HG03095 (cell line): ENCODE measurements around the gene CAMK2D.
"Not testable (repeated sequence)": the region's sequence is repeated elsewhere in the genome, so short reads cannot be mapped to it uniquely, and the experiment has no call there.

Experiments
- ATAC-seq: cut with Tn5 transposase; IDR thresholded peaks from one replicate; pipeline ENCODE4 v1.9.1; 2021; ENCODE audit warnings: moderate library complexity; ENCODE audit not compliant: unreplicated experiment

The CAMK2D gene

DNA sequence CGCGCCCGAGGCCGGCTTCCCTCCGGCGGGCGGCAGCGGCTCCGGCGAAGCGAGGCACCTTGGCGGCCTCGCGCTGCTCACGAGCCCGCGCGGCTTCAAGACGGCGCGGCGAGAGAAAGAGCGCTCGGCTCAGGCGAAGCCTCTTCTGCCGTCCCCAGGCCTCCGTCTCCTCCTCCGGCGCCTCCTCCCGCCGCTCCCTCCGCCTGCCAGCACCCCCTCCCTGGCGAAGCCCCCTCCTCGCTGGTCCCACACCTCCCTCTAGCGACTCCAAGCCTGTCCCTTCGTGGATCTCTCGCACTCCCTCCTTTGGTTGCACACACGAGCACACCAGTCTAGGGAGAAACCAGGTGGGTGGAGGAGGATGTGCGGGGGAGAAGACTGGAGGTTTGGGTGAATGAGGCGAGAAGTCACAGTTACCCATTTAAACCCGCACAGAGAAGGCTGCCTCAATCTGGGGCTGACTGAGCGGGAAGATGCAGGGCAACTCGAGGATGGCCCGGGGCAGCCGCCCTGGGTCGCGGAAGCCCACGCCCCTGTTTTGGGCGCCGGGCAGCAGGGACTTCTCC lies at the start of gene CAMK2D:
Gene CAMK2D (minus strand): TSS at position 119 of the 566 bp plus-strand sequence. CDS start 670 bp downstream, outside the sequence.
- peak; percentile 44 for ATAC-seq

DNA sequence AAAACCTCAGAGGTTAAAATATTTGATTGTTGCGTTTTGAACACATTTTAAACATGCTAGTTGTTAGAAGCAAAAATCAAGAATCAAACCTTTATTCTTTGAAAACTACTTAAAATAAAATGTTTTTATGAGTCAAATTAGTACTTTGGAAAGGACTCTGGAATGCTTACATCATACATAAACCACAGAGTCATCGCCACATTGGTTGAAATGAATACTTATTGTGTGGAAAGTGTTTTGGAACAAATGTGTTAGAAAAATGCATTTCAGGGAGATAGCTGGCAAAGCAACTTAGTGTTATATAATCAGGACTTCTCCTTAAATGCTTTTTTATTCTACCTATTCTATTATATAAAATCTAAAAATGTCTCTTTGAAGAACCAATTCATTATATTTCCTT lies 49.4 kb upstream of the CAMK2D start:
- ATAC-seq: no peak

DNA sequence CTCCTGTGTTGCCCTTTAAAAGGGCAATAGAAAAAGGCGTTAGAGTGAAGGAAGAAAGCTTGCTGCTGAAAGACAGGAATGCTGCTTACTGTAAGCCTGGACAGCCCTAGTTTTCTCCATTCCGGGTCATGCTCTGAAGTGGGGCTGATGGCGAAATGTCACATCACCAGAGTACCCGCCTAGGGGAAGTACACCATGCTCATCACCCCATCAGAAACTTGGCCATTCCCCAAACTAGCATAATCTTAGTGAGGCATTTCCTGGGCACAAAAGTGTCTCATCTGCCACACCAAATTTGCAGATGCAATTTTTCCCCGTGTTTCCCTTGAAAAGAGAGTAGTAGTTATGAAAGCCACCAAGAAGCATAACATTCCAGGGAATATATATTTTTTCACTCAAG lies 47.8 kb upstream of the CAMK2D start:
- ATAC-seq: no peak

DNA sequence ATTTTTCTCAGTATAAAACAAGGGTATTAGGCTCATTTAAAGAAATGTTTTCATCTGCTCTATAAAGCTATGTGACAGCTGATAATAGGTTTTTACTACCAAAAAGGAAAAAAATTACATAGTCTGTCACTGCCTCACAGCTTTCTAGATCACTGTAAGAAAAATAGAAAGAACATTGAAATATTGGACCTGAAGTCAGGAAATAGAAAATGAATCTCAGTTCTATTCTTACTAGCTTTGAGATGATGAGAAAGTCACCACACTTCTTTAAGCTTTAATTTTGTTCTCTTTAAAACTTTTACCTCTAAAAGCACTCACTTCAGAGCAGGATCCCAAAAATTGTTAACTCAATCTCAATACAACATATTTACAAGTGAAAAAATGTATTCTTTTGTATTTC lies 45.3 kb upstream of the CAMK2D start:
- ATAC-seq: no peak

DNA sequence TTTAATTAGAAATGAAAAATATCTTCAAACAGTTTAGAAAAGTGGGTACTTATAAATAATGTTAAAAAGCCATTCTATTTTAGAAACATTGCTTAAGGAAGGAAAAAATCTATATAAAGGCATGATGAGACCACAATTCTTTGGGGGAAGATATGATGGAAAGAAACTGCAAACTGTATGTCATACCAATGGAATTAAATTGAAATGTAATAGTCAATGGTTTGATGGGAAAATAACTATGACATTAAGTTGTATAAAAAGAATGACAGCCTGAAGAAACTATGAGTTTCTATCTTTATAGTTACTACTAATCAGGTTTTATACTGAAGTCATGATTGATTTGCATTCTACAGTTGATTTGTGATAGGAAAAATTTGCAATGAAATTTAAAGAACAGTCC lies 40.3 kb upstream of the CAMK2D start:
- ATAC-seq: no peak

DNA sequence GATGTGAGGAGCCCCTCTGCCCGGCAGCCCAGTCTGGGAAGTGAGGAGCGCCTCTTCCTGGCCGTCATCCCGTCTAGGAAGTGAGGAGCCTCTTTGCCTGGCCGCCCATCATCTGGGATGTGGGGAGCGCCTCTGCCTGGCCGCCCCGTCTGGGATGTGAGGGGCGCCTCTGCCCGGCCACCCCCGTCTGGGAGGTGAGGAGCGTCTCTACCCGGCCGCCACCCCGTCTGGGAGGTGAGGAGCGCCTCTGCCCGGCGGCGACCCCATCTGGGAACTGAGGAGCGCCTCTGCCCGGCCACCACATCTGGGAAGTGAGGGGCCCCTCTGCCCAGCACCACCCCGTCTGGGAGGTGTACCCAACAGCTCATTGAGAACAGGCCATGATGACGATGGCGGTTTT lies 34.8 kb upstream of the CAMK2D start:
- not testable (repeated sequence) for ATAC-seq

DNA sequence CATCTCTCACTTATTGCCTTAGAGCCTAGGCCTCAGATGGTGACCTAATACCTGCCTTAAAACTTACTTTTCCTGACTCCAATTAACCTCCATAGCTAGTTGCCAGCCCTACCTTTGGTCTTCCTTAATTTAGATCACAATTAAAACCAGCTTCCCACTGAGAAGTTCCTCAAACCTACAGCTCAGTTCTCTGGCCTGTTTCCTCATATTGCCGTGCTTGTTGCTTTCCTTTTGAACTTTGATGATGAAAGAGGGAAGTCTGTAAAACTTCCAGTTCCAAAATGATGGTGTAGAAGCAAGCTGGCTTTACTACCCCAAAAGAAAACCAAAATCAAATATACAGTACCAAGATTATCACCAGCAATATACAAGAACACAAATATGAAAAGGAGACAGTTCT lies 28.9 kb upstream of the CAMK2D start:
- ATAC-seq: no peak

DNA sequence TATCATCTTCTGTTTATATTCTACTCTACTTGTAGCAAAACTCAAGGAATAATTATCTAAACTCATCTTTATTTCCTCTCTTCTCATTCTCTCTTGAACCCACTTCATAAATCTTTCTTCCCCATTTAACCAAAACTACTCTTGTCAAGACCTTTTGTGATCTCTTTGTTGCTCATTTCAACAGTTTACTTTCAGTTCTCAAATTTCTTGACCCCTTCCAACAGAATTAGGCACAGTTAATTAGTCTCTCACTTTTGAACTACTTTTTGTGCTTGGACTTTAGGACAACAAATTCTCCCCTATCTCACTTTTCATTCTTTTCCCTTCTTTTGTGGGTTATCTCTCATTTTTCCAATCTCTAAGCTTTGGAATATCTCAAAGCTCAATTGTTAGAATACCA lies 27.4 kb upstream of the CAMK2D start:
- no peak for ATAC-seq

DNA sequence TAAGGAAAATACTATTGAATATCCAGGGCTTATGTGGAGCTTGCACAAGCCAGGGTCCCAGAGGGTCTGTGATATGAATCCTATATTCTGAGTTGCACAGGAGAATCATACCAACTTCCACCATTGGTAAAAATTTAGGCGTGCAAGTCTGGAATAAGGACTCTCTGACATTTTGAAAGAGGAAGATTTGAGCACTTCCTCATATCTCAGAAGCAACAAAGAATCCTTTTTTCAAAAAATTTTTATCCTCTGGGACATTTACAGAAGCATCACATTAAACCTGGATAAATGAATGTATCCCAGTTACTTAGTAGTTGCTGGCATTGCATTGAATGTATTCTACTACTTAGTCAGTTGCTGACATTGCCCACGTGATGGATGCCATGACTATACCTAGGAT lies 24.2 kb upstream of the CAMK2D start:
- ATAC-seq: no peak

DNA sequence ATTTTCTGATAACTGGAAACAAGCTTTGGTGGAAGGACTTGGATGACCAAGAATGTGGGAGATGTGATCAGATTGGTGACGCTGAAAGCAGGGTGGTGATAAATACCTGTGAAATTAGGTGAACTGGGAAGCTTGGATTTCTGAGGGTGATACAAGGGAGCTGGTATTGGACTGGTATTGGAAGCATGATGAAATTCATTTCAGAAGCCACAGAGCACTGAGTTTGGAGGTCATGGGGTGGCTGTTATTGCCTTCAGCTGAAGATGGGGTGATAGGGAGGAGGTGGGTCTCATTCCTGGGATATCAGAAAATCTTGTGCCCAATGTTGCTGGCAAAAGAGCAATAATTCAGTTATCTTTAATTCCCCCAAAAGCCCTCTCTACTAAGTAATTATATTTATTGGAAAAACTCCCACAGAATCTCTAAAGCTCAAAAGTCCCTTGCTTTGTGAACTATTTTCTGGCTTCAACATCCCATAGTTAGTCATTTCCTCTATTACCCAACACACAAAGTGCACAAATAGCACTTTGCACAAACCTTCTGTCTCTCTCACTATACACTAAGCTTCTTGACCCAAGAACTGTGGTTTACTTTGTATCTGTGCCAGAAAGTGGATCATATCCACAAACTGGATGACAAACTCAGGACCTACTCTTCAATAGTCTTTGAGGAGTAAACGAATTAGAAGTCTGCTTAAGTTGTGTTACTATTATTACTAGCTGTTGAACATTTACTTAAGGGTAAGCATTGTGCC lies 23.1 kb upstream of the CAMK2D start:
- no peak for ATAC-seq

DNA sequence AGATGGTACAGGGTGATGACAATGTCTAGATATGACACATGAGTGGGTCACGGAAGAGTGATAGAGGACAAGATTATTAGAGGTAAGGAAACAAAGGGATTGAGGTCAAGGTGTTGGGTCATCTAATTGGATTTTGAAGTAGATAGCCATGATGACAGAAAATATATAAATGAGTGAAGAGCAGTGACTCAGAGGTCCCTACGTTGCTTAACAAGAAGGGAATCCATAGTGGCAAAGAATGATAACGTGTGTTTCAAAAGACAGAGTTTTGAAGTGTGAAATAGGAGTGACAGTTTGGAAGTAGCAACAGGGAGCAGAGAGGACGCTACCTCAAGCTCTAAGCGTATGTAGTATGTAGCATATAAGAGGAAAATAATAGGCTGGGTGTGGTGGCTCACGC lies 22.2 kb upstream of the CAMK2D start:
- no peak for ATAC-seq

DNA sequence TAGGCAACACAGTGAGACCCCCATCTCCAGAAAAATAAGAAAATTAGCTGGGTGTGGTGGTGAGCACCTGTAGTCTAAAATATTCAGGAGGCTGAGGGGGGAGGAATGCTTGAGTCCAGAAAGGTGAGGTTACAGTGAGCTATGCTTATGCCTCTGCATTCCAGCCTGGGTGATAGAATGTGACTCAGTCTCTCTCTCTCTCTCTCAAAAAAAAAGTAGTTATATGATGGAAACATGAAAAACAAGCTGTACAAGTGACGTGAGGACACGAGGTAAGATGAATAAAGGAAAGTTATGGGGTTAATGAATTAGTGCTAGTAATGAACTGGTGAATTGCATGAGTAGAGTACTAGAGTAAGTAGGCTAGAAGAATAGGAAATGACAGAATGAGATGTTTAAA lies 21.8 kb upstream of the CAMK2D start:
- ATAC-seq: no peak

DNA sequence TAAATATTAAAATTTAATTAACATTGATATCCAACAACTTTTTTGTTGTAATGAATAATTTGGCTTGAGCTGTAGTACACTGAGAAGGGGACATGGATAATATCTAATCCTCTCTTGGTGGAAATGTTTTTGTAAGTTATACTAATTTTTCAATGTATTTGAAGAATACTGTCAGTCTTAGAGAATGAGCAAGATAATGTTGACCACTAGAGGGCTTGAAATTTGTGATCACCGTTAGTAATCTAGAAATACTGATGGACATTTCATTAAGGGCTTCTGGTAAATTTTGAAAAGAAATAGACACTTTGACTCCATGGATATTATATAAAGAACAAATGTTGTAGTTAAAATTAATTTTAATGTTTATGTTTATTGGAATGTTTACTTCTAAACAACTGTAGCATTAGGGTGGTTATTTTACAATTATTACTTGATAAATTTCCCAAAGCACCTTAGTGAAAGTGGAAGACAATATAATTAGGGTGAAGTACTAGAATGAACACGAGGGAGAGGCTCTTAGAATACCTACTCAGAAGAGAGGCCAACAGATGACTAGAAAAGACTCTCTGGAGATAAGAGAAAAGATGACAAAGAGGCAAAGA lies 20.0 kb upstream of the CAMK2D start:
- no peak for ATAC-seq

DNA sequence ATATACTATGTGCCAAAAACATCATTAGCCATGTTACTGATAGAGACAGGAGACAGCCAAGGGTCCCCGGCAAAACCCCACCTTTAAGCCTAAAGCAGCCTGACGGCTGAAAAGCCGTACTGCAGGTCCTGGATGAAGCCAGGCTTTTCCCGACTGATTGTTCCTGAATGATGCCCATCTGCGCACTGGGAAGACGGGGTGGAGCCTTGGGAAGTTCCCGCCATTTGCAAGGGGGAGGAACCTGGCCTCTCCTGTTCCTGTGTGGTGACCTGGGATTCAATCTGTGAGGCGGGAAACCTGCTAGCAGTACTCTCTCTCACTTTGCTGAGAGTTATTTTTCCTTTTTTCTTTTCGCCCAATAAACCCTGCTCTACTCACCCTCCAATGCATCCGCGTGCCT lies 15.1 kb upstream of the CAMK2D start:
- no peak for ATAC-seq

DNA sequence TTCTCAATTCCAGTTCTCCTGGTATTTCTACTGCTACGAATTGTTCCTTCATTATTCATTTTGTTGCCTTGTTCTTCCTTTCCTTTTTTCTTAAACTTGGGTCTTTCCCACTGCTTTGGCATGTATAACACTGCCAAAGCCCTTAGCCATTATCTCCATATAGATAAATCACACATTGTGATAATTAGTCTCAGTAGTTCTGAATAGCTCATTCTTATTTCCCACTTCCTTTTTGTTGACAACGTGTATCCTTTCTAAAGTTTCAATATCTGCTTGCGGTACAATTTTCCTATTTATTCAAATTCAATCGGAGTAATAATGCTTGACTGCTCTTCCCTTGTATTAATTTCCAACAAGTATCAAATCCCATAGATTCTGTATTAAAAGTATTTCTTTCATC lies 14.5 kb upstream of the CAMK2D start:
- ATAC-seq: no peak

DNA sequence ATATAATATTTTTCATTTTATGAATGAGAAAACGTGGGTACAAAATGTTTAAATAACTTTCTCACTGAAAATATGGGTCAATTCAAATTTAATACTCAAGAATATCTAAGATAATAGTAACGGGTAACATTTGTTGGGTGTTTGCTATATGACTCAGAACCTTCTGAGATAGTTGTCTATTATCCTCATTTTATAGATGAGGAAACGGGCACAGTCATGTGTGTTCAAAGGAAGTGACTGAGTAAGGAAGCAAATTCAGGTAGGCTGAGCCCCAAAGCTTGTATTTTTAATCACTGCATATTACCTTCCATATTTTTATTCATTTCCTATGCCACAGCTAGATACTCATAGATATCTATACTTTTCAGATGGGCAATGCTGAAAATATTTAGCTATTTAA lies 12.2 kb upstream of the CAMK2D start:
- ATAC-seq: no peak

DNA sequence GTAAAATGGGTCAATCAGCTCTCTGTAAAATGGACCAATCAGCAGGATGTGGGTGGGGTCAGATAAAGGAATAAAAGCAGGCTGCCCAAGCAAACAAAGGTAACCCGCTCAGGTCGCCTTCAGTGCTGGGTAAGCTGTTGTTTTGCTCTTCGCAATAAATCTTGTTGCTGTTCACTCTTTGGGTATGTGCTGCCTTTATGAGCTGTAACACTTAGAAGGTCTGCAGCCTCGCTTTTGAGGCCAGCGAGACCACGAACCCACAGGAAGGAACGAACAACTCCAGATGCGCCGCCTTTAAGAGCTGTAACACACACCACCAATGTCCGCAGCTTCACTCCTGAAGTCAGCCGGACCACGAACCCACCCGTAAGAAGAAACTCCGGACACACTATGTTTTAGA lies 11.5 kb upstream of the CAMK2D start:
- ATAC-seq: no peak

DNA sequence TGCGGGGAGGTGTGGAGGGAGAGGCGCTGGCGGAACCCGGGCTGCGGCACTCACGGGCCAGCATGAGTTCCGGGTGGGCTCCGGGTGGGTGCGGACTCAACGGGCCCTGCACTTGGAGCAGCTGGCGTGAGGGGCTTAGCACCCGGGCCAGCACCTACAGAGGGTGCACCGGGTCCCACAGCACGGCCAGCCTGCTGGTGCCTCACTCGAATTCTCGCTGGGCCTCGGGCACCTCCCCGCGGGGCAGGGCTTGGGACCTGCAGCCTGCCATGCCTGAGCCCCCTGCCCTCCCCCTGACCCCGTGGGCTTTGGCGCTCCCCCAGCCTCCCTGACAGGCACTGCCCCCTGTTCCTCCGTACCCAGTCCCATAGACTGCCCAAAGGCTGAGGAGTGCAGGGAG lies 10.8 kb upstream of the CAMK2D start:
- ATAC-seq: no peak

DNA sequence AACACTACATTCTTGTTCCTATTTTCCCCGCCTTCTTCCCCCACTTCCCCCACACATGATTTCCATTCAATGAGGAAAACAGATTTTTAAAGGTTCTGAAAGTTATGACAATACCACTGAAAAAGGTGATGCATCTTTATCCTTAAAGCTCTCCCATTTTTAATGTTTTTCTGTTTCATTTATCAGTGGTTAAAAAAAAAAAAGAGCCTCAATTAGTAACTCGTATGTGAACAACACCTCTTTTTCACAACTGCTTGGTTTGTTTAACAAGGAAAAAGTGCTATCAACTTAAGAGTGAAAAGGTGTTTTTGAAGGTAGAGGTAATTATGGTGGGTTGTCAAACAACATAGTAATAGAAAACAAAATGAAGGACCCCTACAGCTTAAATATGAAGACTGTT lies 8.2 kb upstream of the CAMK2D start:
- ATAC-seq: no peak

DNA sequence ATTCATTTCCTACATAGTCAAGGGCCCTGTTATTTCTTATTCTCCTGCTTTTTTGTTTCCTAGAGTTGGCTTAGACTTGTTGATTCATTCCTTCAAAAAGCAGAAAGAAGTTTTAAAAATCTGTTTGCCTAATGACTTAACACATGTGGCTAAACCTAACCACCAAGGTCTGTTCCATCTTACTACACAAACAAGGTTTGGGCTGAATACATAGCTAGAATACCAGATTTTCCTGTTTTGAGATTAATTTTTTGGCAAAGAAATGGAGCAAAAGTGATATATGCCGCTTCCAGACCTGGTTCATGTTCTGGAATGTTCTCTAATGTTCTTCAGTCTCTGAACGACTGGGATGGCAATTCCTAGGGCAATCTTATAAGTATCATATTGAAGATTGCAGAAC lies 7.4 kb upstream of the CAMK2D start:
- no peak for ATAC-seq

DNA sequence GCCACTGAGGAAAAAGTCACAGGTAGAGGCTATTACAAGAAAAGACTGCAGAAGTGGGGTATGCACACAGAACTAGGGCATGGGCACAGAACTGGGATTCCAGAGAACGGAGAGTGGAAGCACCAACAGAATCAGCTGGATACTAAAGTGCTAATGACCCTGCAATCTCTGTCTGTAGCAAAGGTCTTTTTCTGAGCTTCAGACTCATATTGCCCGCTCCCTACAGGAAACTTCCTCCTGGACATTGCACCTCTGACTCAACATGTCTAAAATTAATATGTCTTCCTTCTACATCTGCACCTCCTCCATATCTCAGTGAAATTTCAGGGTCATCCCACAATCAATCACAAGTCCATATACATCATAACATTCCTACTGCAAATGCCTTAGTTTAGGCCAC lies 5.3 kb upstream of the CAMK2D start:
- no peak for ATAC-seq

DNA sequence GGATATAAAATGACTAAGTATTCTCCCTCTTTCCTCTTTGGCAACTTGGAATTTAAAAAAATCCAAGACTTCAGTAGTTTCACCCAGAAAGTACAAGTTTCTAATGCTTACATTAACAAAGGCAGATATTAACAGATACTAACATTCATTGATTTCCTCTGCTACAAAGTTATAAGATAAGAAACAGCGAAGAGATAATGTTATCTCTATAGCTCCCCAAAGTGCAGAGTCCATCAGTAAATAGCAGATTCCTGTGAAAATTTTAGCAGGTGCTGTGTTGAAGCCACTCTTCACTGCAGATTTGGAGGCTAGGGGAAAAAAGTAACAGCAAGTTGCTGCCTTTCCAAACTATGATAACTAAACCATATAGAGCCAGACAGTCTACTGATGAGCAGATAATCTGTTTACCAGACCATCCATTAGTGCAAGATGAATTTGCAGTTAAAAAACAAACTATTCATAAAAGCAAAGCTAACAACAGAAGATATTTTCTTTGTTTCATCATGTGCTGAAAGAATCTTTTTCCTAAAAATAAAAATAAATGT lies 3.3 kb upstream of the CAMK2D start:
- no peak for ATAC-seq
